Adrenal gland (tissue), 12 donors: ENCODE measurements around the gene PEAK1. TPM values are rescaled to one million over a fixed set of nuclear protein-coding genes. Genes with fewer than 3 reads are reported as not detected.

Experiments
- DNase-seq, 7 donors: peaks; one replicate each; pipeline ENCODE4 v3.0.0-alpha.2; 2019 to 2020
- H3K27ac ChIP-seq, 5 donors: fragments of 200-600 bp; sonication (generic) in 4 of 5; 1 replicate in 3 of 5; 2 replicates in 2 of 5; pipeline versions ENCODE4 v1.5.1 to v1.8.0; 2016 to 2020; ENCODE audit warnings: mild to moderate bottlenecking in 1 of 5
- H3K27me3 ChIP-seq: fragments of 200-600 bp; 2 replicates; pipeline ENCODE4 v1.8.0; 2021
- H3K36me3 ChIP-seq, 2 donors: fragments of 200-600 bp; replicated peaks in 1 of 2; 1 replicate in 1 of 2; 2 replicates in 1 of 2; pipeline versions ENCODE4 v1.5.1 to v1.8.0; 2018 to 2022
- H3K4me1 ChIP-seq, 2 donors: fragments of 200-600 bp; replicated peaks in 1 of 2; 1 replicate in 1 of 2; 2 replicates in 1 of 2; pipeline versions ENCODE4 v1.5.1 to v1.8.0; 2018 to 2021
- H3K4me3 ChIP-seq, 4 donors: fragments of 200-600 bp; sonication (generic) in 3 of 4; one replicate each; pipeline ENCODE4 v1.5.1; 2016 to 2018
- H3K9me3 ChIP-seq, 3 donors: fragments of 200-600 bp; sonication (generic) in 1 of 3; replicated peaks in 1 of 3; 1 replicate in 2 of 3; 2 replicates in 1 of 3; pipeline versions ENCODE4 v1.5.1 to v1.8.0; 2016 to 2021
- CTCF ChIP-seq, 6 experiments: fragments of 450-650 bp in 4 of 6; fragments of 200-600 bp in 2 of 6; sonication (generic) in 1 of 6; IDR thresholded peaks; 1 replicate in 5 of 6; 2 replicates in 1 of 6; pipeline versions ENCODE4 v1.5.1 to v1.8.0; 2016 to 2021; ENCODE audit warnings: antibody characterized with exemption in 6 of 6, mild to moderate bottlenecking in 2 of 6, moderate library complexity in 1 of 6
- POLR2A ChIP-seq, 2 donors: fragments of 450-650 bp; IDR thresholded peaks; one replicate each; pipeline ENCODE4 v1.6.1; 2017; ENCODE audit warnings: antibody characterized with exemption in 2 of 2, mild to moderate bottlenecking in 2 of 2, moderate library complexity in 1 of 2
- WGBS, 4 donors: extraction: QIAGEN DNeasy Blood & Tissue Kit in 2 of 4; methylation state at CpG; one replicate each; pipeline versions ENCODE4 v1.1.5 to v1.1.7; 2013 to 2017; 5-methylcytosine and 5-hydroxymethylcytosine counted together
- intact Hi-C, 2 donors: fragments of 100-400 bp; cut with DNase I; formaldehyde crosslinking; loops; one replicate each; pipeline versions ENCODE4 v1.14.1 to v1.15.0; 2022 to 2023
- polyA plus RNA-seq, 3 donors: library from polyadenylated mRNA; stranded (reverse); fragments of 200-250 nt in 2 of 3; fragments of 350-450 nt in 1 of 3; fragmentation: Illumina TruSeq in 1 of 3; extraction: RNeasy Lipid Tissue Mini Kit (QIAGEN cat#74804) in 1 of 3; gene quantifications; one replicate each; pipeline ENCODE4 v1.2.3, GENCODE V29; 2013 to 2014
- total RNA-seq, 9 donors: library from RNA; depleted of rRNA in 4 of 9; stranded (reverse); fragments of >200 nt in 4 of 9; fragments of 120-200 nt in 1 of 9; fragmentation: NEBNext Ultra II Directional in 1 of 9; extraction: Animal tissue kit (Norgen Biotek cat#: 25700) in 1 of 9; gene quantifications; one replicate each; pipeline versions ENCODE4 v1.1.0 to v1.2.4, GENCODE V29; 2013 to 2023
- donor health status: healthy with polysubstance abuse.
- donor health status: Bipolar disorder and iron deficiency.
- donor health status: DM: yes; HTN: yes; CAD: no.
- donor health status: DM: no; HTN: no; CAD: no.
- donor health status: DM: no; HTN: no; CAD: no.
- donor health status: DM: yes; HTN: yes; CAD: no.

Gene PEAK1
- total and polyA plus RNA-seq, 12 donors: 3.1 to 68.4 (median 26.4) TPM

- no peak overlapping the region for H3K4me3 ChIP-seq
- TF ChIP-seq POLR2A (IDR thresholded peaks at IDR 0.05) (no peak), CTCF (IDR thresholded peaks at IDR 0.05) (no peak)
- no peak overlapping the region for H3K27ac ChIP-seq
- no peaks in the 10 kb centered on the region for H3K27me3 ChIP-seq
- peaks cover 0 to 6% of the 10 kb centered on the region in 2 donors for H3K4me1 ChIP-seq
- no peaks in the 10 kb centered on the region for H3K9me3 ChIP-seq
- no peaks in the 10 kb centered on the region for H3K36me3 ChIP-seq
- WGBS, 4 donors: 90 to 96% (median 94%) methylated on average over 2 of the region's 2 CpGs
- intact Hi-C loops: no loop called here
- no peak for DNase-seq
Observed at GRCh38 chr15:77436822-77437221, 16.9 kb upstream of the PEAK1 start.

GRCh38 chr15:77430652-77431051 is 10.7 kb upstream of the PEAK1 start:
- intact Hi-C loops: no loop called here
- 88 to 91% (median 90%) methylated on average over 2 of the region's 2 CpGs for WGBS, 4 donors
- DNase-seq: no peak
- H3K4me1 ChIP-seq: peaks cover 0 to 19% of the 10 kb centered on the region in 2 donors
- H3K27ac ChIP-seq: no peak overlapping the region
- no peaks in the 10 kb centered on the region for H3K36me3 ChIP-seq
- TF ChIP-seq CTCF (IDR thresholded peaks at IDR 0.05) (no peak), POLR2A (IDR thresholded peaks at IDR 0.05) (no peak)
- H3K4me3 ChIP-seq: no peak overlapping the region
- H3K27me3 ChIP-seq: no peaks in the 10 kb centered on the region
- H3K9me3 ChIP-seq: no peaks in the 10 kb centered on the region

GRCh38 chr15:77430213-77430612 is 10.3 kb upstream of the PEAK1 start:
- WGBS, 4 donors: 89 to 99% (median 91%) methylated on average over 2 of the region's 2 CpGs
- TF ChIP-seq CTCF (IDR thresholded peaks at IDR 0.05) (no peak), POLR2A (IDR thresholded peaks at IDR 0.05) (no peak)
- H3K4me1 ChIP-seq: peaks cover 0 to 19% of the 10 kb centered on the region in 2 donors
- intact Hi-C loops: no loop called here
- H3K27me3 ChIP-seq: no peaks in the 10 kb centered on the region
- H3K4me3 ChIP-seq: no peak overlapping the region
- H3K27ac ChIP-seq: no peak overlapping the region
- no peaks in the 10 kb centered on the region for H3K36me3 ChIP-seq
- no peaks in the 10 kb centered on the region for H3K9me3 ChIP-seq
- no peak for DNase-seq

GRCh38 chr15:77426871-77427270 is 7.0 kb upstream of the PEAK1 start:
- Histone ChIP-seq H3K27ac (no peak overlapping the region), H3K4me1 (peaks cover 15 to 47% of the 10 kb centered on the region in 2 donors), H3K9me3 (no peaks in the 10 kb centered on the region), H3K27me3 (no peaks in the 10 kb centered on the region), H3K36me3 (no peaks in the 10 kb centered on the region), H3K4me3 (no peak overlapping the region)
- intact Hi-C loops: no loop called here
- no peak for TF ChIP-seq CTCF (IDR thresholded peaks at IDR 0.05)
- no peak for TF ChIP-seq POLR2A (IDR thresholded peaks at IDR 0.05)
- DNase-seq: no peak
- 77 to 86% (median 82%) methylated on average over 1 of the region's 1 CpG for WGBS, 4 donors
